Heart left ventricle (tissue), 16 donors: ENCODE data around the gene NDUFAF2. TPM values are rescaled to one million over a fixed set of nuclear protein-coding genes. Genes with fewer than 3 reads are reported as not detected.
A peak's percentile ranks its signal among the peaks of the same experiment; 100 is the strongest.

Experiments
- ATAC-seq, 4 donors: fragments of 200-7000 bp; cut with Tn5 transposase; one replicate each; pipeline ENCODE4 v1.9.1; 2020 to 2022; ENCODE audit warnings: moderate library complexity in 4 of 4, mild to moderate bottlenecking in 3 of 4, moderate number of reproducible peaks in 1 of 4
- DNase-seq, 5 donors: peaks; one replicate each; pipeline ENCODE4 v3.0.0-alpha.2; 2020
- H3K27ac ChIP-seq, 12 donors: fragments of 200-600 bp; sonication (generic) in 4 of 12; one replicate each; pipeline versions ENCODE4 v1.5.0 to v1.8.0; 2016 to 2022; ENCODE audit warnings: mild to moderate bottlenecking in 2 of 12
- H3K27me3 ChIP-seq, 9 donors: fragments of 200-600 bp; sonication (generic) in 2 of 9; one replicate each; pipeline versions ENCODE4 v1.5.1 to v1.8.0; 2016 to 2022; ENCODE audit warnings: mild to moderate bottlenecking in 3 of 9
- H3K36me3 ChIP-seq, 9 donors: fragments of 200-600 bp; sonication (generic) in 2 of 9; one replicate each; pipeline versions ENCODE4 v1.5.0 to v1.8.0; 2018 to 2022; ENCODE audit warnings: mild to moderate bottlenecking in 2 of 9
- H3K4me1 ChIP-seq, 12 donors: fragments of 200-600 bp; sonication (generic) in 4 of 12; one replicate each; pipeline versions ENCODE4 v1.5.0 to v1.8.0; 2016 to 2022; ENCODE audit warnings: mild to moderate bottlenecking in 3 of 12
- H3K4me3 ChIP-seq, 12 donors: fragments of 200-600 bp; sonication (generic) in 4 of 12; one replicate each; pipeline versions ENCODE4 v1.5.0 to v1.8.0; 2017 to 2022; ENCODE audit warnings: mild to moderate bottlenecking in 9 of 12, moderate library complexity in 4 of 12
- H3K9me3 ChIP-seq, 12 donors: fragments of 200-600 bp; sonication (generic) in 4 of 12; one replicate each; pipeline versions ENCODE4 v1.5.0 to v1.8.0; 2016 to 2022; ENCODE audit warnings: mild to moderate bottlenecking in 1 of 12
- CTCF ChIP-seq, 12 donors: fragments of 200-600 bp; sonication (generic) in 4 of 12; IDR thresholded peaks; one replicate each; pipeline versions ENCODE4 v1.5.0 to v1.8.0; 2018 to 2022; ENCODE audit warnings: antibody characterized with exemption in 12 of 12, mild to moderate bottlenecking in 5 of 12
- POLR2A ChIP-seq, 2 donors: fragments of 450-650 bp; IDR thresholded peaks; one replicate each; pipeline ENCODE4 v1.6.1; 2017; ENCODE audit warnings: antibody characterized with exemption in 2 of 2, mild to moderate bottlenecking in 2 of 2, moderate library complexity in 2 of 2
- WGBS, 4 donors: extraction: QIAGEN DNeasy Blood & Tissue Kit in 2 of 4; methylation state at CpG; one replicate each; pipeline versions ENCODE4 v1.1.5 to v1.1.7; 2013 to 2018; 5-methylcytosine and 5-hydroxymethylcytosine counted together
- intact Hi-C, 10 donors: fragments of 100-400 bp; cut with DNase I; formaldehyde crosslinking; loops; one replicate each; pipeline versions ENCODE4 v1.11.1 to v1.14.2; 2022
- polyA plus RNA-seq, 2 donors: library from polyadenylated mRNA; stranded (reverse); fragments of 200-250 nt; gene quantifications; one replicate each; pipeline ENCODE4 v1.2.3, GENCODE V29; 2013
- total RNA-seq, 9 donors: library from RNA; depleted of rRNA in 2 of 9; stranded (reverse); fragments of >200 nt in 2 of 9; fragmentation: NEBNext Ultra II Directional in 3 of 9; extraction: Animal tissue kit (Norgen Biotek cat#: 25700) in 3 of 9; gene quantifications; one replicate each; pipeline versions ENCODE4 v1.1.0 to v1.2.4, GENCODE V29; 2016 to 2023
- donor health status: ischemic (EF 13 %, LVEDD 7.1; RV severe dilation, severe dysfunction).
- donor health status: healthy with polysubstance abuse.
- donor health status: DM: no; HTN: yes; CAD: no.
- donor health status: DM: no; HTN: no; CAD: no.
- donor health status: ischemic (EF 25% LVEDD 6.9; RV normal size, moderate dysfunction).
- donor health status: ischemic (EF 25% LVEDD 5.7; RV mildly dilated, moderate dysfunction).
- donor health status: healthy.
- donor health status: DM: yes; HTN: yes; CAD: no.
- donor health status: ischemic (EF 35%, LVEDD 5.7; RV mildly dilated, moderate dysfunction).
- donor health status: nonischemic (EF 11% LVEDD 7.7; RV severe dilation, severe dysfunction).
- donor health status: DM: yes; HTN: yes; CAD: no.
- donor health status: PGD.
- donor health status: ischemic (EF 29% LVEDD 5.4; RV normal size, mild dysfunction).
- donor health status: nonischemic (EF 23%, LVEDD 6.1; RV moderate dilation, normal function).

The NDUFAF2 gene
- total and polyA plus RNA-seq, 11 donors: 22.9 to 87.7 (median 38.4) TPM

DNA sequence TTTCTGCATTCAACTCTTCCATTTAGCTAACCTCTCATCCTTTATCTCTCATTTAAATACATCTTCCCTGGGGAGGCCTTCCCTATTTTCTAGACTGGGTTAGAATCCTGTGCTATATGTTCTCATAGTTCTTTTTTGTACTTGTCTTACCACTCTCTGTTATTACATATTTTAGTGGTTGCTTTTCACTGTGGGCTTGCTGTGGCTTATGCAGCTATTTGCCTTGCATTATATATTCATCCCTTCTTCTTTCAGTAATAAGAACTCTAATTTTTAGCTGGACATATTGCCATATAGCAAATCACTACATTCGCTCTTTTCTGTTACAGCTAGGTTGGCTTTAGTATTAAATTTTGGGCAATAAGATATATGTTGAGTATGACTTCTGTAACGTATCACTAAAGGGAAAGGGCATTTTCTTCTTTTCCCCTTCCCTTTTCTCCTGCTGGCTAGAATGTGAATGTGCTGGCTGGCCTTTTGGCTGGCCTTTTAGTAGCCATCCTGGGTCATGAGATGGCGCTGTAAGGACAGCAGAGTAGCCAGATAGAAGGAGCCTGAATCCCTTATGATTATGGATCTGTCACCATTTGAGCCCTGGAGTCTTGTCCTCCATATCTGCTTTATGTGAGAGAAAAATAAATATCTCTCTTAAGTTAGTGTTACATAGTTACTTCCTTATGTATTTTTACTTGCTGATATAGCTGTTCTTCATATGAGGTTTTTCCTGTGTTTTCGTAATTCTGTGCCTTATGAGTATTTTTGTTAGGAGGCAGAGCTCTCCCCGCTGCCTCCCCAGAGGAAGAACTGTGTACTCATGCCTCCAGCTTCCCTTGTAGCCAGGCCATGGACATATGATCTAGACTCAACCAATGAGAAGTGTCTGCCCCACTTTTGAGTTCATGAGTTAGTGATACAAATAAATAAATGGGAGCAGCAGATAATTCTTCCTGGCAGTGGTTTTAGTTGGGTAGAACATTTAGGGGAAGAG, 65.8 kb downstream of the NDUFAF2 start:
- ATAC-seq (peak in 1 of 4 donors; percentile 45), DNase-seq (no peak)
- Histone ChIP-seq H3K4me3 (no peak overlapping the region), H3K9me3 (no peaks in the 10 kb centered on the region), H3K27me3 (no peaks in the 10 kb centered on the region), H3K4me1 (peaks cover 0 to 10% (median 0%) of the 10 kb centered on the region in 12 donors), H3K27ac (peak overlapping the region in 1 of 12 donors; percentile 43), H3K36me3 (no peaks in the 10 kb centered on the region)
- intact Hi-C loops: no loop called here
- TF ChIP-seq CTCF (IDR thresholded peaks at IDR 0.05): no peak
- TF ChIP-seq POLR2A (IDR thresholded peaks at IDR 0.05): no peak
- 71 to 73% (median 73%) methylated on average over 5 of the region's 5 CpGs for WGBS, 4 donors

DNA sequence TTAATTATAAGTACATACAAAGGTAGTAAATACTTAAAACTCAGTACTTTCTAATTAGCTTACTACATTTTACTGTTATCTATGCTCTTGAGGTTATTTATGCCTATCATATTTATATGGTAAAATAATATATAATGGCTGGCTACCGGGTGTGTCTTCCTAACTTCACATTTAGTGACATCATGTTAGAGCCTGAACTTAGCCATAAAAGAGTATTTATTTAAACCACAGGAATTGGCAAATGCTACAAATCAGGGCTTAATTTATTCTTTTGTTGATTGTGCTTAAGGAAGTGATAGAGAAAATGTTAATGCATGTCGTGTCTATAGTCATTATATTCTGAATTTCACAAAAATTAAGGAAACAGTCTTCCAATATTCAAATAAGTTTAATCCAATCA, 73.1 kb downstream of the NDUFAF2 start:
- WGBS, 4 donors: 85 to 89% (median 87%) methylated on average over 2 of the region's 2 CpGs
- Histone ChIP-seq H3K4me3 (no peak overlapping the region), H3K27me3 (no peaks in the 10 kb centered on the region), H3K36me3 (no peaks in the 10 kb centered on the region), H3K4me1 (no peaks in the 10 kb centered on the region), H3K27ac (no peak overlapping the region), H3K9me3 (peaks cover 0 to 11% (median 0%) of the 10 kb centered on the region in 12 donors)
- TF ChIP-seq CTCF (IDR thresholded peaks at IDR 0.05): no peak
- no peak for TF ChIP-seq POLR2A (IDR thresholded peaks at IDR 0.05)
- DNase-seq (no peak), ATAC-seq (no peak)
- intact Hi-C loops: no loop called here

DNA sequence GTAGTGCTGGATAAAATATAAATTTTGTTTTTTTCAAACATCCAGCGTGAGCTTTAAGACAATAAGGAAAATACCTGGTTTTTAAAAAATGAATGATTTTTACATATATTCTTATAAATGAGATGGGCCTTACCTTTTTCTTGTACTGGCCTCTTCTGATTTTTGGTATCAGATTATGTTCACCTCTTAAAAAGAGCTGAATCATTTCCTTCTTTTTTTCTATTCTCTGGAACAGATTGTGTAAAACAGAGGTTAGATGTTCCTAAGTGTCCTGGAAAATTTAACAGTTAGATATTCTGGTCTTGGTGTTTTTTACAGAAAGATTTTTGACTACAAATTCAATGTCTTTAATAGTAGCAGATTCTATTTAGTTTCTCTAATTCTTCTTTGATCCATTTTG, 74.6 kb downstream of the NDUFAF2 start:
- ATAC-seq (no peak), DNase-seq (no peak)
- no peaks in the 10 kb centered on the region for H3K27me3 ChIP-seq
- peaks cover 0 to 9% (median 0%) of the 10 kb centered on the region in 12 donors for H3K4me1 ChIP-seq
- 94 to 100% (median 98%) methylated on average over 1 of the region's 1 CpG for WGBS, 4 donors
- no peak overlapping the region for H3K27ac ChIP-seq
- no peak overlapping the region for H3K4me3 ChIP-seq
- intact Hi-C loops: no loop called here
- no peaks in the 10 kb centered on the region for H3K36me3 ChIP-seq
- no peak for TF ChIP-seq POLR2A (IDR thresholded peaks at IDR 0.05)
- no peak for TF ChIP-seq CTCF (IDR thresholded peaks at IDR 0.05)
- H3K9me3 ChIP-seq: peaks cover 0 to 11% (median 0%) of the 10 kb centered on the region in 12 donors

- Histone ChIP-seq H3K36me3 (no peaks in the 10 kb centered on the region), H3K27ac (no peak overlapping the region), H3K9me3 (peaks cover 0 to 11% (median 0%) of the 10 kb centered on the region in 12 donors), H3K27me3 (no peaks in the 10 kb centered on the region), H3K4me3 (no peak overlapping the region), H3K4me1 (peaks cover 0 to 10% (median 0%) of the 10 kb centered on the region in 12 donors)
- no peak for TF ChIP-seq POLR2A (IDR thresholded peaks at IDR 0.05)
- TF ChIP-seq CTCF (IDR thresholded peaks at IDR 0.05): no peak
- DNase-seq: peak in 1 of 5 donors; percentile 17
- 77 to 85% (median 84%) methylated on average over 3 of the region's 3 CpGs for WGBS, 4 donors
- ATAC-seq: no peak
- intact Hi-C loops: no loop called here
Measured at GRCh38 chr5:61020415-61020814, 75.4 kb downstream of the NDUFAF2 start.
